GM12878 (cell line): Measurements from ENCODE around the gene YDJC. TPM values are rescaled to one million over a fixed set of nuclear protein-coding genes. Genes with fewer than 3 reads are reported as not detected.

ENCODE experiments used
- ATAC-seq: fragments of 200-7000 bp; cut with Tn5 transposase; 3 replicates; pipeline ENCODE4 v1.9.1; 2020; ENCODE audit warnings: mild to moderate bottlenecking, moderate library complexity
- BruUV-seq: library from RNA; stranded (reverse); fragments of 400-500 nt; replicated peaks from 2 replicates; lab custom pipeline; 2021; lab: Mats Ljungman, UMichigan
- CTCF ChIA-PET: fragments of 300-600 bp; sonication (Branson Sonifier 250); formaldehyde crosslinking; extraction: SDS; loops from one replicate; lab custom pipeline; 2021; ENCODE audit warnings: inconsistent platforms; lab: Yijun Ruan, JAX
- POLR2A ChIA-PET: fragments of 350-600 bp; formaldehyde crosslinking; extraction: SDS; loops from one replicate; lab custom pipeline; 2021; ENCODE audit warnings: inconsistent platforms; lab: Charles Lee
- RAD21 ChIA-PET: fragments of 300-600 bp; sonication (Branson Sonifier 250); formaldehyde crosslinking; loops from one replicate; lab custom pipeline; 2023; ENCODE audit warnings: antibody characterized with exemption; ENCODE audit not compliant: unreplicated experiment; lab: Charles Lee
- SMC1A ChIA-PET: fragments of 300-600 bp; sonication (Branson Sonifier 250); formaldehyde crosslinking; loops from one replicate; lab custom pipeline; 2023; ENCODE audit not compliant: unreplicated experiment, uncharacterized antibody; lab: Charles Lee
- DNase-seq: peaks from one replicate; pipeline ENCODE4 v3.0.0-alpha.2; 2011; ENCODE audit warnings: low read depth, low spot score
- FAIRE-seq: peaks from 3 replicates; lab custom pipeline; 2011; peaks lifted over from hg19 to GRCh38; lab: Jason Lieb, UNC
- H2AFZ ChIP-seq: 2 replicates; pipeline ENCODE4 v1.6.0; 2011; ENCODE audit warnings: low read depth, low read length, control low read depth; ENCODE audit not compliant: control insufficient read depth
- H3K27ac ChIP-seq: 2 replicates; pipeline ENCODE4 v1.5.1; 2011; ENCODE audit warnings: control low read depth; ENCODE audit not compliant: control insufficient read depth, insufficient read depth
- H3K27me3 ChIP-seq, 2 experiments: replicated peaks in 1 of 2; 2 replicates each; pipeline versions ENCODE4 v1.6.0 to v1.6.1; 2011; ENCODE audit warnings: low read length in 1 of 2; ENCODE audit not compliant: control insufficient read depth in 2 of 2, insufficient read depth in 2 of 2
- H3K36me3 ChIP-seq, 2 experiments: 2 replicates each; pipeline ENCODE4 v1.5.1; 2011; ENCODE audit warnings: low read length in 1 of 2; ENCODE audit not compliant: control insufficient read depth in 2 of 2, insufficient read depth in 2 of 2
- H3K4me1 ChIP-seq: 2 replicates; pipeline ENCODE4 v1.6.1; 2011; ENCODE audit warnings: mild to moderate bottlenecking, low read length, moderate library complexity, mixed read lengths; ENCODE audit not compliant: control insufficient read depth, insufficient read depth
- H3K4me2 ChIP-seq: 2 replicates; pipeline ENCODE4 v1.6.0; 2011; ENCODE audit warnings: control low read depth; ENCODE audit not compliant: control insufficient read depth, insufficient read depth
- H3K4me3 ChIP-seq: fragments of 200-600 bp; sonication (generic); 2 replicates; pipeline ENCODE4 v1.5.1; 2016
- H3K79me2 ChIP-seq: 2 replicates; pipeline ENCODE4 v1.6.0; 2011; ENCODE audit warnings: low read length; ENCODE audit not compliant: control insufficient read depth, insufficient read depth
- H3K9ac ChIP-seq: 2 replicates; pipeline ENCODE4 v1.8.0; 2011; ENCODE audit warnings: low read length, control low read depth, mixed read lengths; ENCODE audit not compliant: control insufficient read depth, insufficient read depth
- H3K9me3 ChIP-seq: replicated peaks from 3 replicates; pipeline ENCODE4 v1.5.1; 2011; ENCODE audit warnings: mild to moderate bottlenecking, low read length; ENCODE audit not compliant: control insufficient read depth, insufficient read depth
- H4K20me1 ChIP-seq: 2 replicates; pipeline ENCODE4 v1.6.0; 2011; ENCODE audit not compliant: control insufficient read depth, insufficient read depth
- BRCA1 ChIP-seq: IDR thresholded peaks from 2 replicates; pipeline ENCODE4 v1.6.1; 2011; ENCODE audit warnings: low read depth, low read length, improper control_type of control experiment
- CBX5 ChIP-seq: sonication (generic); IDR thresholded peaks from 2 replicates; pipeline ENCODE4 v1.6.1; 2016; ENCODE audit warnings: low read depth, moderate library complexity, mild to moderate bottlenecking, inconsistent platforms
- CEBPB ChIP-seq, 2 experiments: fragments of 150-350 bp in 1 of 2; IDR thresholded peaks; 2 replicates each; pipeline ENCODE4 v1.6.1; 2012 to 2014; ENCODE audit warnings: low read depth in 2 of 2, low read length in 2 of 2, borderline replicate concordance in 1 of 2, inconsistent platforms in 1 of 2
- CHD1 ChIP-seq: IDR thresholded peaks from 2 replicates; pipeline ENCODE4 v1.6.1; 2012; ENCODE audit warnings: low read depth, low read length, improper control_type of control experiment
- ELK1 ChIP-seq: IDR thresholded peaks from 2 replicates; pipeline ENCODE4 v1.6.1; 2012; ENCODE audit warnings: low read depth, low read length, improper control_type of control experiment
- IRF4 ChIP-seq: IDR thresholded peaks from 2 replicates; pipeline ENCODE4 v1.6.1; 2011; ENCODE audit warnings: low read depth, low read length
- KLF5 ChIP-seq: fragments of 450-650 bp; IDR thresholded peaks from 2 replicates; pipeline ENCODE4 v1.6.1; 2014; ENCODE audit warnings: mild to moderate bottlenecking; ENCODE audit not compliant: partially characterized antibody
- NFYB ChIP-seq: IDR thresholded peaks from 2 replicates; pipeline ENCODE4 v1.6.1; 2011; ENCODE audit warnings: low read depth, mild to moderate bottlenecking, low read length, improper control_type of control experiment, moderate library complexity; ENCODE audit not compliant: insufficient read depth
- SKIL ChIP-seq: fragments of 450-650 bp; IDR thresholded peaks from 2 replicates; pipeline ENCODE4 v1.6.1; 2017; ENCODE audit warnings: mild to moderate bottlenecking, low read depth, inconsistent platforms; ENCODE audit not compliant: poor library complexity, severe bottlenecking
- SMAD1 ChIP-seq: fragments of 450-650 bp; IDR thresholded peaks from 2 replicates; pipeline ENCODE4 v1.6.1; 2018; ENCODE audit warnings: mild to moderate bottlenecking, low read depth; ENCODE audit not compliant: partially characterized antibody
- SMARCA5 ChIP-seq: fragments of 450-650 bp; IDR thresholded peaks from 2 replicates; pipeline ENCODE4 v1.6.1; 2017; ENCODE audit warnings: mild to moderate bottlenecking
- USF2 ChIP-seq: IDR thresholded peaks from 2 replicates; pipeline ENCODE4 v1.6.1; 2011; ENCODE audit warnings: low read depth, low read length, improper control_type of control experiment, borderline replicate concordance
- YBX1 ChIP-seq: fragments of 450-650 bp; IDR thresholded peaks from 2 replicates; pipeline ENCODE4 v1.6.1; 2016; ENCODE audit warnings: antibody characterized with exemption
- ZNF207 ChIP-seq: fragments of 450-650 bp; IDR thresholded peaks from 2 replicates; pipeline ENCODE4 v1.6.1; 2014; ENCODE audit warnings: antibody characterized with exemption, mild to moderate bottlenecking, borderline replicate concordance
- ZNF274 ChIP-seq: IDR thresholded peaks from one replicate; pipeline ENCODE4 v1.8.0; 2011; ENCODE audit not compliant: insufficient read length, insufficient read depth
- ZNF384 ChIP-seq: IDR thresholded peaks from 2 replicates; pipeline ENCODE4 v1.6.1; 2012; ENCODE audit warnings: low read depth, mild to moderate bottlenecking, low read length, improper control_type of control experiment, borderline replicate concordance
- WGBS: methylation state at CpG from one replicate; pipeline ENCODE4 v1.1.6; 2016; ENCODE audit warnings: low lambda C conversion rate; ENCODE audit not compliant: insufficient replicate concordance, insufficient coverage; ENCODE audit errors: missing lambda C conversion rate; 5-methylcytosine and 5-hydroxymethylcytosine counted together
- in situ Hi-C: fragments of 300-500 bp; cut with MboI; formaldehyde crosslinking; loops from 9 replicates; pipeline ENCODE4 v1.14.3; 2018; ENCODE audit warnings: mixed read lengths
- intact Hi-C: fragments of 100-400 bp; cut with micrococcal nuclease; formaldehyde crosslinking; loops from one replicate; pipeline ENCODE4 v1.14.2; 2022; ENCODE audit not compliant: unreplicated experiment
- polyA plus RNA-seq, 11 experiments: library from polyadenylated mRNA; depleted of rRNA in 4 of 11; unstranded in 6 of 11; stranded (reverse) in 5 of 11; fragments of >200 nt; fragmentation: Nextera tagmentation in 4 of 11; fragmentation: Illumina TruSeq in 1 of 11; extraction: Ambion mirVana in 4 of 11; extraction: Trizol in 1 of 11; gene quantifications; 1 replicate in 1 of 11; 2 replicates in 10 of 11; pipeline versions ENCODE4 v1.2.1 to v1.2.3, GENCODE V29; 2011 to 2016; ENCODE audit warnings: inconsistent platforms in 2 of 11, missing spikeins in 2 of 11, low read depth in 1 of 11
- total RNA-seq, 4 experiments: library from RNA; depleted of rRNA in 3 of 4; stranded (reverse); fragments of >200 nt in 3 of 4; fragmentation: Illumina TruSeq in 1 of 4; extraction: Trizol in 1 of 4; gene quantifications; 2 replicates each; pipeline versions ENCODE4 v1.2.1 to v1.2.3, GENCODE V29; 2013 to 2021

YDJC gene
- total and polyA plus RNA-seq, 10 of the 15 experiments (the other 5 are each of a cell fraction or from before 2014, with no cell fraction given) = 1.00 to 77.6 (median 38.4) TPM

- Histone ChIP-seq H3K9ac (no peak overlapping the region), H3K9me3 (no peaks in the 10 kb centered on the region), H4K20me1 (no peaks in the 10 kb centered on the region), H3K27me3 (no peaks in the 10 kb centered on the region), H3K4me1 (no peaks in the 10 kb centered on the region), H3K4me3 (no peak overlapping the region), H3K4me2 (no peak overlapping the region), H3K36me3 (no peaks in the 10 kb centered on the region), H3K79me2 (peaks cover 8% of the 10 kb centered on the region), H2AFZ (no peak overlapping the region), H3K27ac (no peak overlapping the region)
- SMC1A ChIA-PET = no interaction called here
- RAD21 ChIA-PET = no interaction called here
- POLR2A ChIA-PET = no interaction called here
- FAIRE-seq (no peak), ATAC-seq (no peak), DNase-seq (no peak)
- 67% methylated on average over 5 of the region's 5 CpGs for WGBS
- TF ChIP-seq USF2 (no peak), ZNF207 (no peak), NFYB (no peak), IRF4 (no peak), ELK1 (no peak), SKIL (no peak), SMARCA5 (no peak), CEBPB (IDR thresholded peaks at IDR 0.05; ENCODE audit: borderline replicate concordance in 1 of 2, low read depth in 2 of 2, low read length in 2 of 2) (no peak), BRCA1 (no peak), KLF5 (no peak), ZNF384 (no peak), ZNF274 (no peak), CBX5 (no peak), SMAD1 (no peak), YBX1 (no peak), CHD1 (no peak)
- intact Hi-C loops = no loop called here
- in situ Hi-C loops = no loop called here
- CTCF ChIA-PET = no interaction called here
- no TSS peak for BruUV-seq
These were observed 32.2 kb upstream of the YDJC start for GRCh38 chr22:21661991-21662390.
